Cerebellar cortex (tissue), 1 donor: Measurements from ENCODE around the gene NOP56.
"Not testable (repeated sequence)": the region's sequence is repeated elsewhere in the genome, so short reads cannot be mapped to it uniquely, and the experiment has no call there.

Source experiments
- DNase-seq: peaks from one replicate; pipeline ENCODE4 v3.0.0-alpha.2; 2015; ENCODE audit warnings: low spot score

The NOP56 gene

GRCh38 chr20:2643708-2644107 is 8.7 kb upstream of the NOP56 start:
- DNase-seq, result no peak

DNA sequence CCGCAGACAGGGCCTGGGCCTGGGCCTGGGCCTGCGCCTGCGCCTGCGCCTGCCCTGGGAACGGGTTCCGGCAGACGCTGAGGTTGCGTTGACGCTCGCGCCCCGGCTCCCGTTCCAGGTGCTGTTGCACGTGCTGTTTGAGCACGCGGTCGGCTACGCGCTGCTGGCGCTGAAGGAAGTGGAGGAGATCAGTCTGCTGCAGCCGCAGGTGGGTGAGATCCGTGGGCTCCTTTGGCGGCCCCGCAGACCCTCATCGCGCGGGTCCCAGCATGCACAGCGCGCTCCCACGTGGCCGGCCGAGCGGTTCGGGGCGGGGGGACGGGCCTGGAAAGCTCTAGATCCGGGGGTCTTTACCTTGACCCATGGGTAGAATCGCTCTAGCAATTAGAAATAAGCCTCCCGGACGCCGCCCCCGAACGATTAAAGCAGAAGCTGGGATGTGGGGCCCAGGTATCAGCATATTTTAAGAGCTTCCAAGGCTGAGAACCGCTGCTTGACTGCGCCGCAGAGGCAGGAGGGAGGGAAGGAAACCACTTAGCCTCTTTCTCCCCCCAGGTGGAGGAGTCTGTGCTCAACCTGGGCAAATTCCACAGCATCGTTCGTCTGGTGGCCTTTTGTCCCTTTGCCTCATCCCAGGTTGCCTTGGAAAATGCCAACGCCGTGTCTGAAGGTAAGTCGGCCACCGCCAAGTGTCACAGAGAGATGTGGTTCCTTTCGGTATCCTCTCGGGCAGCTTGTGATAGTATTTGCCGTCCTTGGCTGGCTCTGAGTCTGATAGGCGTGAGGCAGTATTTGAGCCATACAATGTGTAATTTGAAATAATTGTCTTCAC is 508 bp downstream of the NOP56 start:
- no peak for DNase-seq

DNA sequence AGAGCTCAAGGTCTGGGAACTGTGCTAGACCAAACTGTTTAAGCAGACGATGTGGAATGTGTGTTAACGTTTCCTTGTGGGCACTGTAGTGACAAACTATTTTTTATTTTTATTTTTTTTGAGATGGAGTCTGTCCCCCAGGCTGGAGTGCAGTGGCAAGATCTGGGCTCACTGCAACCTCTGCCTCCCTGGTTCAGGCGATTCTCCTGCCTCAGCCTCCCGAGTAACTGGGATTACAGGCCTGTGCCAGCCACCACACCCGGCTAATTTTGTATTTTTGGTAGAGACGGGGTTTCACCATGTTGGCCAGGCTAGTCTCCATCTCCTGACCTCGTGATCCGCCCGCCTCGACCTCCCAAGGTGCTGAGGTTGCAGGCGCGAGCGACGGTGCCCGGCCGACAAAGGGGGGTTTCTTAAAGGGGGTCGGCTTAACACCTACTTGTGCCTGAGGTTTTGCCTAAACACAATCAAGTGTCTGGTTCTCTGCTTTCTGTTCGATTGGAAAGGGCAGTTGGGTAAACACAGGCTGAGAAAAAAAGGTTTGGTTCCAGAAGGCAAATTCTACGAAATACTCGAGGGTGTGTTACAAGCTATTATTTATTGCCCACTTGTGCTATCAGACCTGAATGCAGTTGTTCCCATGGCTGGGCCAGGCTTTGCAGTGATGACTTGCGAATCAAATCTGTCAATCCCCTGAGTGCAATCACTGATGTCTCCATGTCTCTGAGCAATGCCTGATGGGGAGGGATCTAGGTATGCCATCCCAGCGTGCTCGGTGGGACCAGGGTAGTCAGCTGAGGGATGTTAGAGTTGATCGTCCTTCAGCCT is 1.3 kb downstream of the NOP56 start:
- no peak for DNase-seq

DNA sequence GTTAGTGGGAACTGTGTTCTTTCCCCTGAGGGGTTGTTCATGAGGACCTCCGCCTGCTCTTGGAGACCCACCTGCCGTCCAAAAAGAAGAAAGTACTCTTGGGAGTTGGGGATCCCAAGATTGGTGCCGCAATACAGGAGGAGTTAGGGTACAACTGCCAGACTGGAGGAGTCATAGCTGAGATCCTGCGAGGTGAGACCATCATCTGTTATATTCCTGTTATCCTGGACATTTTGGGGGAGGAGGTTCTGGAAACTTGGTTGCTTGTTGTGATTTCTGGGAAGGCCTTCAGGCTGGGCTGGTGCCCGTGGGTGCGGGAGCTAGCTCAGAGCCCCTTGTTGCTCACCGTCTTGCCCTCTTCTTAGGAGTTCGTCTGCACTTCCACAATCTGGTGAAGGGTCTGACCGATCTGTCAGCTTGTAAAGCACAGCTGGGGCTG is 2.0 kb downstream of the NOP56 start:
- no peak for DNase-seq

DNA sequence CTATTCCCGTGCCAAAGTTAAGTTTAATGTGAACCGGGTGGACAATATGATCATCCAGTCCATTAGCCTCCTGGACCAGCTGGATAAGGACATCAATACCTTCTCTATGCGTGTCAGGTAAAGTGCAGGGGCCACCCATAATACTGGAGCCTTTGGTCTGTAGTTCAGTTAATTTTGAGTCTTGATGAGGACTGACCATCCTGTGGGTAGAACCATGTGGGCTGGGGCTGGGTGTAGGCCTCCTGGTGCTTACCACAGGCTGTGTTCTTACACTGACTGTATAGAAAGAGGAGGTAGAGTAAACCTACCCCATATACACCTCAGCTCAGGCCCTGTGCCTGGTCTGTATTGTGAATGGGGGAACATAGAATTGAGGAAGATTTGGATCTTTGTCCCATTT is 2.4 kb downstream of the NOP56 start:
- no peak for DNase-seq

DNA sequence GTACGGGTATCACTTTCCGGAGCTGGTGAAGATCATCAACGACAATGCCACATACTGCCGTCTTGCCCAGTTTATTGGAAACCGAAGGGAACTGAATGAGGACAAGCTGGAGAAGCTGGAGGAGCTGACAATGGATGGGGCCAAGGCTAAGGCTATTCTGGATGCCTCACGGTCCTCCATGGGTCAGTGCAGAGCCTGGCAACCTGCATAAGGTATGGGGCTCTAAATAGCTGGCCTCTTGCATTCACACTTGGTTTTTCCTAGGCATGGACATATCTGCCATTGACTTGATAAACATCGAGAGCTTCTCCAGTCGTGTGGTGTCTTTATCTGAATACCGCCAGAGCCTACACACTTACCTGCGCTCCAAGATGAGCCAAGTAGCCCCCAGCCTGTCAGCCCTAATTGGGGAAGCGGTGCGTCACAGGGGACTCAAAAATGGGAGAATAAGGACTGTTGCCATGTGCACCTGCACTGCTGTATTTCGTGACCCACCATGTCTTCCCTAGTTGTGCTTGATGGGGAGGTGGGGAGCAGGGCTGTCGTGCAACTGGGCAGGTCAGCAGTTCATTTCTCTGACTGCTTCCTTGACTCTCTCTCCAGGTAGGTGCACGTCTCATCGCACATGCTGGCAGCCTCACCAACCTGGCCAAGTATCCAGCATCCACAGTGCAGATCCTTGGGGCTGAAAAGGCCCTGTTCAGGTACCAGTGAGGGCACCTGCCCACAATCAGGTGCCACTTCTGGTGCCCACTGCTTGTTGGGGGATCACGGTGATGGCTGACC is 3.1 kb downstream of the NOP56 start:
- DNase-seq, result no peak

- no peak for DNase-seq
These were observed 4.2 kb downstream of the NOP56 start for GRCh38 chr20:2656471-2657117.

- no peak for DNase-seq
These were observed 4.8 kb downstream of the NOP56 start for GRCh38 chr20:2657241-2657640.

- no peak for DNase-seq
These were observed 5.2 kb downstream of the NOP56 start for GRCh38 chr20:2657674-2658073.

GRCh38 chr20:2658414-2659354 is 6.3 kb downstream of the NOP56 start:
- peak; percentile 75 for DNase-seq

- no peak for DNase-seq
These were observed 7.1 kb downstream of the NOP56 start for GRCh38 chr20:2659547-2659946.

- no peak for DNase-seq
These were observed 11.0 kb downstream of the NOP56 start for GRCh38 chr20:2663364-2663886.

DNA sequence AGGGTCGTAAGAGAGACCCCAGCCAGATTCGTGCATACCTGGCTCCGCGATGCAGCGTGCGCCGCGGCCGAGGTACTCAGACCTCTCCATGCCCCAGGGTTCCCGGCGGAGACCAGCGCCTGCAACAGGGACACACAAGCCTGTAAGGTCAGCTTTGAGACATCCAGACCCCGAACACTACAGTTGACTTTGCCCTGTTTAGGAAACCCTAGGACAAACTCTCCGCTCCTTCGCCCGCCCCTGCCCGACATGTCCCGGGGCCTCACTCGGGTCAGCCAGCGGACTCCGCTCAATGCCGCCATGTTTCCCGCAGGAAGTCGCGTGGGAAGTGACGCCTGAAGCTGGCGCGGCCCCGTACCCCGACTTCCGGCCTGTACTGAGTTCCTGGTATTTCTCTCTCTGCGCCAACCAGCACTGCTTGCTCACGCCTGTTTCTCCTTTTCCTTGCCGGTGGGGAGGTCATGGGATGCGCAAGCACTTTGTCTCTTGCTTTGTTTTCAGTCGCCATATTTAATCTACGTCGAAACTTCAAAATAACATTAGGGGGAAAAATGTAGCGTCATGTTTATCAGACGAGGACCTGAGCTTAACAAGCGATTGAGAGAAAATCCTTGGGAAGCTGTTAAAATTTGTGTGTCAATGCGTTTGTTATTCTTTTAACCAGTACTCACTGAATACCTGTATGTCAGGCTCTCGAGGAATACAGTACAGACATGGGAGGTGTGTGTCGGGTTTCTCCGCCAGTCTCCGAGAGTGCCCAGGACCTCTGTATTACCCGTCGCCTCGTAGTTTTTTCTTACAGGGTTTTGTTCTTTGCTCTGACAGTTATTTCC is 11.7 kb downstream of the NOP56 start, which contains the start of gene IDH3B:
Gene IDH3B (minus strand): TSS at position 330 of the 833 bp plus-strand sequence. CDS start 28 bp downstream, at position 302.
- DNase-seq, result peak; percentile 94

DNA sequence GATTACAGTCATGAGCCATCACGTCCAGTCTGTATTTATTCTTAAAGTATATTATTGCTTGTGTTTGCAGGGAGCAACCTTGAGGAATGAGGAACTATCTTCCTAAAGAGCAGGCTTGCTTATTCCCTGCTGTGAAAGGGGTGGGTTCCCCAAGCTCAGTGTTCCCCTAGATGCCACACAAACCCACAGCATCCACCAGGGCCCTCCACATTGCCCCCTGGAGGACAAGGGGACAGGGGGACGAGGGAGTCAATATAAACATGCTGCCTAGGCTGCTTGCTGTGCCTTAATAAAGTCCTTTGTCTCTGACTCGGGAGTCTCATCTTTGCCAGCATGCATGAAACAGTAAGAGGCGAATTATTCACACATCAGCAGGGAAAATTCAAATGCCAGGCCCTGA is 19.5 kb downstream of the NOP56 start:
- DNase-seq, result no peak

DNA sequence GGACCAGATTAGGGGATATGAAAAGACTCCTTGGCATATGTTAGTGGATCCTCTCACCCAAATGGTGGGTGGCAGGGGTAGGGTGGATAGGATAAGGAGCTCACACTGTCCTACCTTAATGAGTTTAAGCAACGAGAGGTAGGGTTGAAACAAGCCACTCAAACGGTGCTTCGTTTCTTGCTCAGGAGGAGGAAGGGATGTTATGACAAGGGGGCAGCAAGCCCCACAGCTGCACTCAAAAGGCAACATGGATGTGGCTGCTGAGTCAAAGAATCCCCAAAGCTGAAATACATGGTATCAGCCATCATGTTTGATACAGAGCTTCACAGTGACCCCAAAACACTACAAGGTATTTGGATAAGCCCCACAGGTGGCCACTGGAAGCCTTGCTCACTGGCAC is 20.0 kb downstream of the NOP56 start:
- DNase-seq, result no peak

DNA sequence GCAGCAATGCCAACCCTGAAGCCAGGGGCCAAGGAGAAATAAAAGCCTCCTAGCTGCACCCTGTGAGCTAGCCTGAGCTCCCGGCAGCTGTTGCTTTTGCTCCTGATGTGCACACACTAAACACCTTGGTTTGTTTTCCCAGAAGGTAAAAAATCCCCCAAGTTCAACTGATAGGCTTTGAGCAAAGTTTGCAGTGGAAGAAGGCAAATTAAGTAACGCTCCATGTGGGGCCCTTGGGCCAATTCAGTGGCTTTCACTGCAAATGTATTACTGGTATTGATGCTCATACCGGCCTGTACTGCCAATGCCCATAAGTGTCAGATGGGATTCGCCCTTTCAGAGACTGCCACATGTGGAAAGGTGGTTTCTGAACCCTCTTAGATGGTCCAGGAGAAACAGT is 21.0 kb downstream of the NOP56 start:
- DNase-seq, result no peak

DNA sequence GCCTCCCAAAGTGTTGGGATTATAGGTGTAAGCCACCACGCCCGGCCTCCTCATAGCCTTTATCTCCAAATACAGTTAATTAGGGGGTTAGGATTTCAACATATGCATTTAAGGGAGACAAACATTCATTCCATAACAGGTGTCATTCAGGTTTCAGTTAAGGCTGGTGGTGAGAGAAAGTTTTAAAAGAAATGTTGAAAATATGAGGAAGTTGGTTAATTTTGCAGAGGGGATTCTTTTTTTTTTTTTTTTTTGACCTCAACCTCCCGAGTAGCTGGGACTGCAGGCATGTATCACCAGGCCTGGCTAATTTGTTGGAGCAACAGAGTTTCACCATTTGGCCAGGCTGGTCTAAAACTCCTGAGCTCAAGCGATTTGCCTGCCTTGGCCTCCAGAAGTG is 27.6 kb downstream of the NOP56 start:
- no peak for DNase-seq

DNA sequence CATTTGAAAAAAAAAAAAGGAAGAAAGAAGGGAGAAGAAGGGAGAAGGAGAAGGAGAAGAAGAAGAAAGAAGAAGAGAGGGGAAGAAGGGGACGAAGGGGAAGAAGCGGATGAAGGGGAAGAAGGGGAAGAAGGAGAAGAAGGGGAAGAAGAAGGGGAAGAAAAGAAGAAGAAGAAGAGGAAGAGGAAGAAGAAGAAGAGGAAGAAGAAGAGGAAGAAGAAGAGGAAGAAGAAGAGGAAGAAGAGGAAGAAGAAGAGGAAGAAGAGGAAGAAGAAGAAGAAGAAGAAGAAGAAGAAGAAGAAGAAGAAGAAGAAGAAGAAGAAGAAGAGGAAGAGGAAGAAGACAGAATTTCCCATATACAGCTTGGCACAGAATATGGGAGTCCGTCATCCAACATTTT is 29.6 kb downstream of the NOP56 start:
- not testable (repeated sequence) for DNase-seq

DNA sequence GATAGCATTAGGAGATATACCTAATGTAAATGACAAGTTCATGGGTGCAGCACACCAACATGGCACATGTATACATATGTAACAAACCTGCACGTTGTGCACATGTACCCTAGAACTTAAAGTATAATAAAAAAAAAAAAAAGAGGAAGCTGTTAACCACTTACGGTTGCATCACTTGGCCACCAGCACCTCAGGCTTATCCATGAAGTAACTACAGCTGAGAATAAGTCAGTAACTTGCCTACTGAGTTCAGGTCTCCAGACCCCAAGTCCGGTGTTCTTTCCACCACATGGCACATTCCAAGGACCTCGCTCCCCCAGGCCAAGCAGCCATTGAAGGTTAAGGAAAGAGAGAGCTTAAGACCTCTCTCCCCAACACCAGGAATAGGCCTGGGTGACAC is 32.4 kb downstream of the NOP56 start:
- DNase-seq, result not testable (repeated sequence)
